HepG2 (cell line): ENCODE data around the gene ANKRD40CL. TPM values are rescaled to one million over a fixed set of nuclear protein-coding genes. Genes with fewer than 3 reads are reported as not detected.

Experiments used
- CEBPG ChIP-seq: IDR thresholded peaks from 2 replicates; pipeline ENCODE4 v1.6.1; 2016
- ELF1 ChIP-seq: sonication (generic); formaldehyde crosslinking; IDR thresholded peaks from 2 replicates; pipeline ENCODE4 v1.4.0; 2020; ENCODE audit warnings: missing genetic modification reagents
- ELF4 ChIP-seq: sonication (generic); formaldehyde crosslinking; IDR thresholded peaks from 2 replicates; pipeline ENCODE4 v1.5.0; 2020; ENCODE audit warnings: missing genetic modification reagents, mild to moderate bottlenecking, moderate library complexity, borderline replicate concordance
- ERF ChIP-seq: IDR thresholded peaks from 2 replicates; pipeline ENCODE4 v1.6.1; 2018; ENCODE audit warnings: missing biosample characterization, missing genetic modification reagents
- FOSL2 ChIP-seq: sonication (generic); formaldehyde crosslinking; IDR thresholded peaks from 2 replicates; pipeline ENCODE4 v1.4.0; 2020; ENCODE audit warnings: missing genetic modification reagents
- GATAD1 ChIP-seq: IDR thresholded peaks from 2 replicates; pipeline ENCODE4 v1.6.1; 2016; ENCODE audit warnings: missing genetic modification reagents, missing compliant biosample characterization
- HINFP ChIP-seq: sonication (generic); formaldehyde crosslinking; IDR thresholded peaks from 2 replicates; pipeline ENCODE4 v1.4.0; 2020; ENCODE audit warnings: low read depth, mild to moderate bottlenecking, missing genetic modification reagents
- HMG20A ChIP-seq: IDR thresholded peaks from 2 replicates; pipeline ENCODE4 v1.6.1; 2016; ENCODE audit warnings: borderline replicate concordance
- HNF1B ChIP-seq: sonication (generic); formaldehyde crosslinking; IDR thresholded peaks from 2 replicates; pipeline ENCODE4 v1.5.1; 2020; ENCODE audit warnings: mild to moderate bottlenecking, moderate library complexity, missing genetic modification reagents
- ISL2 ChIP-seq: sonication (generic); formaldehyde crosslinking; IDR thresholded peaks from 2 replicates; pipeline ENCODE4 v1.5.0; 2020; ENCODE audit warnings: missing genetic modification reagents
- KDM6A ChIP-seq: IDR thresholded peaks from 2 replicates; pipeline ENCODE4 v1.6.1; 2016; ENCODE audit warnings: low read depth
- MYNN ChIP-seq: sonication (generic); formaldehyde crosslinking; IDR thresholded peaks from 2 replicates; pipeline ENCODE4 v1.4.0; 2020; ENCODE audit warnings: mild to moderate bottlenecking, low read depth, missing genetic modification reagents
- ONECUT2 ChIP-seq: sonication (generic); formaldehyde crosslinking; IDR thresholded peaks from 2 replicates; pipeline ENCODE4 v1.4.0; 2020; ENCODE audit warnings: missing genetic modification reagents
- PAXIP1 ChIP-seq: sonication (generic); formaldehyde crosslinking; conservative IDR thresholded peaks from 2 replicates; pipeline ENCODE4 v1.4.0; 2020; ENCODE audit warnings: mild to moderate bottlenecking, missing genetic modification reagents, moderate library complexity
- PPARG ChIP-seq: conservative IDR thresholded peaks from 2 replicates; pipeline ENCODE4 v1.6.1; 2016; ENCODE audit warnings: missing biosample characterization, missing genetic modification reagents
- RAD21 ChIP-seq: fragments of 450-650 bp; formaldehyde crosslinking; IDR thresholded peaks from 2 replicates; pipeline ENCODE4 v1.5.0; 2020; ENCODE audit warnings: mild to moderate bottlenecking
- RBM39 ChIP-seq: fragments of 200-400 bp; formaldehyde crosslinking; IDR thresholded peaks from one replicate; pipeline ENCODE4 v1.6.1; 2018; ENCODE audit warnings: antibody characterized with exemption, mild to moderate bottlenecking, low read depth, low read length; ENCODE audit not compliant: poor library complexity, severe bottlenecking
- SRSF9 ChIP-seq: fragments of 200-400 bp; formaldehyde crosslinking; IDR thresholded peaks from 2 replicates; pipeline ENCODE4 v1.6.1; 2018; ENCODE audit warnings: borderline replicate concordance, mild to moderate bottlenecking, low read depth, low read length; ENCODE audit not compliant: insufficient read depth, poor library complexity, severe bottlenecking
- ZBTB25 ChIP-seq: IDR thresholded peaks from 2 replicates; pipeline ENCODE4 v1.6.1; 2018; ENCODE audit warnings: missing genetic modification reagents
- ZGPAT ChIP-seq: IDR thresholded peaks from 2 replicates; pipeline ENCODE4 v1.6.1; 2016; ENCODE audit warnings: mild to moderate bottlenecking
- ZNF143 ChIP-seq: sonication (generic); formaldehyde crosslinking; IDR thresholded peaks from 2 replicates; pipeline ENCODE4 v1.4.0; 2020; ENCODE audit warnings: missing genetic modification reagents
- ZNF761 ChIP-seq: sonication (generic); formaldehyde crosslinking; conservative IDR thresholded peaks from 2 replicates; pipeline ENCODE4 v1.4.0; 2020; ENCODE audit warnings: mild to moderate bottlenecking, missing genetic modification reagents
- polyA plus RNA-seq, 8 experiments: library from polyadenylated mRNA; depleted of rRNA in 3 of 8; stranded (reverse) in 7 of 8; unstranded in 1 of 8; fragments of >200 nt; fragmentation: Illumina TruSeq in 4 of 8; extraction: Trizol in 4 of 8; gene quantifications; 2 replicates each; pipeline versions ENCODE4 v1.2.1 to v1.2.3, GENCODE V29; 2011 to 2016; ENCODE audit warnings: low read depth in 4 of 8, missing spikeins in 1 of 8, mixed read lengths in 1 of 8; ENCODE audit not compliant: insufficient read depth in 1 of 8
- total RNA-seq, 5 experiments: library from RNA; depleted of rRNA; stranded (reverse); fragments of >200 nt; fragmentation: Illumina TruSeq; extraction: Trizol; gene quantifications; 2 replicates each; pipeline ENCODE4 v1.2.3, GENCODE V29; 2016; ENCODE audit warnings: low read depth in 1 of 5

Gene ANKRD40CL
- total and polyA plus RNA-seq, 2 of the 13 experiments (the other 11 are each of a cell fraction or from before 2014, with no cell fraction given) = 0.03 to 0.11 TPM

GRCh38 chr17:50783193-50783660, 15.9 kb upstream of the ANKRD40CL start (continued):
- TF ChIP-seq ONECUT2 (CRISPR knock-in tag) (no peak), ISL2 (CRISPR knock-in tag) (0 out of 2 replicates have a peak, but pooled peaks have one; percentile 16), MYNN (CRISPR knock-in tag) (no peak), HINFP (peak; percentile 67; the same call in 1 of the 2 replicates), KDM6A (CRISPR knock-in tag) (no peak), FOSL2 (CRISPR knock-in tag) (peak; percentile 23; the same call in 1 of the 2 replicates), HMG20A (CRISPR knock-in tag) (0 out of 2 replicates have a peak, but pooled peaks have one; percentile 24), HNF1B (CRISPR knock-in tag) (peak; percentile 65; the same call in 1 of the 2 replicates), SRSF9 (no peak), ERF (peak; percentile 62; the same call in 1 of the 2 replicates), ZNF761 (CRISPR knock-in tag) (no peak), ELF1 (CRISPR knock-in tag) (peak; percentile 46; the same call in 1 of the 2 replicates), ZGPAT (CRISPR knock-in tag) (0 out of 2 replicates have a peak, but pooled peaks have one; percentile 31), PAXIP1 (CRISPR knock-in tag) (no peak), GATAD1 (peak; percentile 56; the same call in 1 of the 2 replicates), PPARG (CRISPR knock-in tag) (peak; percentile 69; the same call in 1 of the 2 replicates), CEBPG (CRISPR knock-in tag) (0 out of 2 replicates have a peak, but pooled peaks have one; percentile 19), ELF4 (no peak), ZNF143 (CRISPR knock-in tag) (0 out of 2 replicates have a peak, but pooled peaks have one; percentile 18), RAD21 (peak; percentile 99), ZBTB25 (CRISPR knock-in tag) (peak; percentile 62; the same call in 1 of the 2 replicates), RBM39 (no peak)
